GM18909 (cell line): ENCODE measurements around the gene OGG1.
A peak's percentile ranks its signal among the peaks of the same experiment; 100 is the strongest.

ENCODE experiments used
- ATAC-seq: cut with Tn5 transposase; IDR thresholded peaks from one replicate; pipeline ENCODE4 v1.9.1; 2021; ENCODE audit warnings: mild to moderate bottlenecking; ENCODE audit not compliant: unreplicated experiment, poor library complexity

The OGG1 gene

GRCh38 chr3:9727041-9727595 is 22.6 kb upstream of the OGG1 start:
- peak; percentile 16 for ATAC-seq

GRCh38 chr3:9727743-9728142 is 22.0 kb upstream of the OGG1 start:
- ATAC-seq = no peak

- ATAC-seq = no peak
These were observed 20.3 kb upstream of the OGG1 start for GRCh38 chr3:9729419-9729818.

GRCh38 chr3:9730657-9731205 is 19.0 kb upstream of the OGG1 start:
- peak; percentile 38 for ATAC-seq

- peak; percentile 93 for ATAC-seq
These were observed 18.3 kb upstream of the OGG1 start, which contains the start of gene BRPF1 for GRCh38 chr3:9731206-9732079. Gene BRPF1 (plus strand): TSS chr3:9731735. CDS start chr3:9734141, 2,406 bp downstream.

GRCh38 chr3:9732080-9732739 is 17.5 kb upstream of the OGG1 start:
- ATAC-seq = peak; percentile 12

GRCh38 chr3:9732740-9733115 is 17.0 kb upstream of the OGG1 start:
- ATAC-seq = no peak

GRCh38 chr3:9736831-9737230 is 12.9 kb upstream of the OGG1 start:
- ATAC-seq = no peak

- ATAC-seq = no peak
These were observed 10.6 kb upstream of the OGG1 start for GRCh38 chr3:9739181-9739580.

GRCh38 chr3:9742560-9742959 is 7.2 kb upstream of the OGG1 start:
- ATAC-seq = no peak

GRCh38 chr3:9743548-9743947 is 6.2 kb upstream of the OGG1 start:
- ATAC-seq = no peak

- ATAC-seq = no peak
These were observed 5.6 kb upstream of the OGG1 start for GRCh38 chr3:9744162-9744561.

GRCh38 chr3:9745521-9745920 is 4.2 kb upstream of the OGG1 start:
- ATAC-seq = no peak

GRCh38 chr3:9746330-9746729 is 3.4 kb upstream of the OGG1 start:
- no peak for ATAC-seq

- ATAC-seq = no peak
These were observed 2.5 kb upstream of the OGG1 start for GRCh38 chr3:9747267-9747666.

- ATAC-seq = no peak
These were observed 1.7 kb upstream of the OGG1 start for GRCh38 chr3:9748031-9748430.

GRCh38 chr3:9749296-9749644 is 482 bp upstream of the OGG1 start:
- ATAC-seq = no peak

- no peak for ATAC-seq
These were observed 1.0 kb downstream of the OGG1 start for GRCh38 chr3:9750556-9751411.

GRCh38 chr3:9754678-9755077 is 4.9 kb downstream of the OGG1 start:
- no peak for ATAC-seq

- no peak for ATAC-seq
These were observed 7.7 kb downstream of the OGG1 start for GRCh38 chr3:9757427-9757826.
